GM13976 (cell line): ENCODE results near the gene FKBP1B.
"Not testable (repeated sequence)": the region's sequence is repeated elsewhere in the genome, so short reads cannot be mapped to it uniquely, and the experiment has no call there.

Experiments
- DNase-seq: peaks from one replicate; pipeline ENCODE4 v3.0.0; 2012; ENCODE audit warnings: low spot score
- in situ Hi-C: fragments of 300-500 bp; cut with MboI; formaldehyde crosslinking; loops from one replicate; pipeline ENCODE4 v1.12.0; 2022; ENCODE audit warnings: low sequenced_read_pairs, mixed read lengths, inconsistent platforms; ENCODE audit not compliant: unreplicated experiment
- TF ChIP-seq, protein P1 (sequence below): IDR thresholded peaks from 2 replicates; pipeline ENCODE4 v1.5.1; 2012; ENCODE audit warnings: borderline replicate concordance, mild to moderate bottlenecking; ENCODE audit not compliant: insufficient read depth; ENCODE audit errors: extremely low read depth, missing control alignments, control extremely low read depth

Gene FKBP1B

DNA sequence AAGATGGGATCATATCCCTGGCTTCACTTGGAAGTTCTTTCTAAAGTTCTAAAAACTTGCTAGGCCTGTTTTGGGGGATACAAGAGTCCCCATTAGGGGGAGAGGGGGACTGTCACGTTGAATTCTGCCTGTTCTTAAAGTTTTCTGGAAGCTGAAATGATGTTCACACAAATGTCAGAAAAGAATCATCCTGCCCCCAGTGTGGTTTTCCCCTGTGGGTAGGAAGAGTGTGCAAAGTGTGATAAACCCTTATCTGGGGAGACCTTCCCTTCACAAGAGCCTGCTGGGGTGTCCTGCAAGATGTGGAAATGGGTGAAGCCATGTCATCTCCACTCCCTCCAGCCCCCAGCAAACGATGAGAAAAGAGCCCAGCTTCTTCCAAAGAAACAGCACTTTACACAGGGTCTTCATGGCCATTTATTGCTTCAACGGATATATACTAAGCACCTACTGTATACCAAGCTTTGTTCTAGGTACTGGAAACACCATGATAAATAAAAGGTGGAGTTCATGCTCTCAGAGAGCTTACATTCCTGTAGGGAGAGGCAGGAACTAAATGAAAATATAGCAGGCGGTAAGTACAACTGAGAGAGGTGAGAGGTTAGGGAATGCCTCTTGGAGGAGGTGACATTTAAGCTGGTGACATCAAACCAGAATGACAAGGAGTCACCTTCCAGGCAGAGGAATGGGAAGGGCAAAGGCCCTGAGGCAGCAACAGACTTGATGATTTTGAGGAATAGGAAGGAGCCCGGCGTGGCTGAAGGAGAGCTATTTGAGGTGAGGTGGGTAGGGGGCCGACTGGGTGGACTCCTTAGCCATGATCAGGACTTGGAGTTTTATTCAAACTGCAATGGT is 38.1 kb upstream of the FKBP1B start:
- in situ Hi-C loops: no loop called here
- TF ChIP-seq, protein P1, sequence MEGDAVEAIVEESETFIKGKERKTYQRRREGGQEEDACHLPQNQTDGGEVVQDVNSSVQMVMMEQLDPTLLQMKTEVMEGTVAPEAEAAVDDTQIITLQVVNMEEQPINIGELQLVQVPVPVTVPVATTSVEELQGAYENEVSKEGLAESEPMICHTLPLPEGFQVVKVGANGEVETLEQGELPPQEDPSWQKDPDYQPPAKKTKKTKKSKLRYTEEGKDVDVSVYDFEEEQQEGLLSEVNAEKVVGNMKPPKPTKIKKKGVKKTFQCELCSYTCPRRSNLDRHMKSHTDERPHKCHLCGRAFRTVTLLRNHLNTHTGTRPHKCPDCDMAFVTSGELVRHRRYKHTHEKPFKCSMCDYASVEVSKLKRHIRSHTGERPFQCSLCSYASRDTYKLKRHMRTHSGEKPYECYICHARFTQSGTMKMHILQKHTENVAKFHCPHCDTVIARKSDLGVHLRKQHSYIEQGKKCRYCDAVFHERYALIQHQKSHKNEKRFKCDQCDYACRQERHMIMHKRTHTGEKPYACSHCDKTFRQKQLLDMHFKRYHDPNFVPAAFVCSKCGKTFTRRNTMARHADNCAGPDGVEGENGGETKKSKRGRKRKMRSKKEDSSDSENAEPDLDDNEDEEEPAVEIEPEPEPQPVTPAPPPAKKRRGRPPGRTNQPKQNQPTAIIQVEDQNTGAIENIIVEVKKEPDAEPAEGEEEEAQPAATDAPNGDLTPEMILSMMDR: no peak
- DNase-seq: no peak

DNA sequence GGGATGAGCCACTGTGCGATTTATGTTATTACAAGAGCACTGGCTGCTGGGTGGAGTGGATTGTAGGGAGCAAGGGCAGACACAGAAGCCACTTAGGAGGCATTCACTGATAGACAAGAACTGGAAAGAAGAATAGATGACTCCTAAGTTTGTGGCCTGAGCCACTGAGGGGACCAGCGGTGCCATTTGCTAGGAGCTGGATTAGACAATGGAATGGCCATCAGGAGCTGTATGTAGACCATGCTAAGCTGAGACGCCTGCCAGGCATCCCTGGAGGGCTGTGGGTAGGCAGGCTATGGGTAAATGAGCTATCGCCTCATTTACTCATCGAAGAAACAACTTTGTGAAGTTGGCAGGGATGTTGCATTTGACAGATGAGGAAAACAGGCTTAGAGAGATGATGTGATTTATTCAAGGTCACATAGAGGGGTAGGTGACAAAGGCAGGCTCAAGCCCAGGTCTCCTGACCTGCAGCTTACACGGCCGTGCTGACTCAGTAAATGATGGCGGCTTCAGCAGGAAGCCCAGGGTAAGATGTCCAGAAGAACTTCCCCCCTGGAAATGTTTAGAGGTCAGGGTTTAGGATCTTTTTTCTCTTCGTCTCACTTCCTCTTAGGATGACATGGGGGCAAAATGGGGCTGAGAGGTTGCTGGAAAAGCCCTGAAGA is 36.9 kb upstream of the FKBP1B start:
- TF ChIP-seq, protein P1: no peak
- in situ Hi-C loops: no loop called here
- DNase-seq: no peak

DNA sequence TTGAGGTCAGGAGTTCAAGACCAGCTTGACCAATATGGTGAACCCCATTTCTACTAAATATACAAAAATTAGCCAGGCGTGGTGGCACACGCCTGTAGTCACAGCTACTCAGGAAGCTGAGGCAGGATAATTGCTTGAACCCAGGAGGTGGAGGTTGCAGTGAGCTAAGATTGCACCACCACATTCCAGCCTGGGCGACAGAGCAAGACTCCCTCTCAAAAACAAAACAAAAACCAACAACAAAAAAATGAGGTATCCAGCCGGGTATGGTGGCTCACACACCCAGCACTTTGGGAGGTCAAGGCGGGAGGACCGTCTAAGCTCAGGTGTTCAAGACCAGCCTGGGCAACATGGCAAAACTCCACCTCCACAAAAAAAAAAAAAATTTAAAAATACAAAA is 34.6 kb upstream of the FKBP1B start:
- in situ Hi-C loops: not testable (repeated sequence)

DNA sequence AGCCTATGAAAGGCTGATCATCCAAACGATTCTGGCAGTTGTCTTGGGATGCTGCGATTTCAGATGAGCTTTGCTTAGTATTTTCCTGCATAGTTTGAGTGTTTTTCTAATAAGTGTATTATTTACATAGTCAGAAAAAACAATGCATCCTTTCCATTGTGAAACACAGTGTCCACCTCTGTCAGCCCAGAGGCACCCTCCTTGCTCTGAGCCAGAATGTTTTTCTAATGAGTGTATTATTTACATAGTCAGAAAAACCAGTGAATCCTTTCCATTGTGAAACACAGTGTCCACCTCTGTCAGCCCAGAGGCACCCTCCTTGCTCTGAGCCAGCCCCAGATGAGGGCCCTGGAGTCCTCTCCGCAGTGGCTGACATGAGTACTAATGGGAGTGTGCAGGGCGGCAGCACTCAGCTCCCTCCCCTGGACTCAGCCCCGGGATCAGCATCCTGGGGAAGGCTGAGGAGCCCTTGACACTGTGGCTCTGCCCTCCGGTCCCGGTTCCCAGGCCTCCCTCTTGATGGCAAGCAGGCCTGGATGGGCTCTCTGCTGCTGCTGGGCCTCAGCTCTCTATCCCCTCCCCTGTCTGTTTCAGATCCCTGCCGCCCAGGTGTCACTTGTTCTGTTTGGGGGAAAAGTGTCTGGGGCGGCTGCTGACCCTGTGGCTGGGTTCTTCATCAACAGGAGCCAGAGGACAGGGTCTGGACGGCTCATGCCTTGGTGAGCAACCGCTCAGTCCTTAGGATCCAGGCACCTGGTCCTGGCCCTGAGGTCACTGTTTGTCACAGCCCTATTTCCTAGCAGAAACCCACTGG is 33.8 kb upstream of the FKBP1B start:
- in situ Hi-C loops: no loop called here
- DNase-seq: peak; percentile 22
- TF ChIP-seq, protein P1: no peak

More for the DNA sequence above, 34.6 kb upstream of the FKBP1B start:
- DNase-seq: not testable (repeated sequence)

DNA sequence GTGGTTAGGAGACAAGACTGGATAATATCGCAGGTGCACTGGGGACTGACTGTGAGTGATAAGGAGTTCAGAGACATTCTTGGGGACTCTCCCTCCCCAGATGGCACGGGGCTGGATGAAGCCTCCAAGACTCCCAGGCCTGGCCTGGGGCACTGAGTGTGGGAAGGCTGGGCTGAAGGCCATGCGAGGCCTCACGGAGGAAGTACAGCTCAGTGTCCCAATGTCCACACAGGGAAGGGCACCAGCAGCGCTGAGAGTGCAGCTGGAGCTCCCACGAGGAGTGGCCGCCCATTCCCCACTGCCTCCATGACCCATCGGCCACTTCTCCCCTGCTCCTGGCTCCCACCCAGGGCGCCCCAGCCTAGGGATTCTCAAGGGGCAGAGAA is 33.2 kb upstream of the FKBP1B start:
- TF ChIP-seq, protein P1: no peak
- DNase-seq: peak; percentile 23

DNA sequence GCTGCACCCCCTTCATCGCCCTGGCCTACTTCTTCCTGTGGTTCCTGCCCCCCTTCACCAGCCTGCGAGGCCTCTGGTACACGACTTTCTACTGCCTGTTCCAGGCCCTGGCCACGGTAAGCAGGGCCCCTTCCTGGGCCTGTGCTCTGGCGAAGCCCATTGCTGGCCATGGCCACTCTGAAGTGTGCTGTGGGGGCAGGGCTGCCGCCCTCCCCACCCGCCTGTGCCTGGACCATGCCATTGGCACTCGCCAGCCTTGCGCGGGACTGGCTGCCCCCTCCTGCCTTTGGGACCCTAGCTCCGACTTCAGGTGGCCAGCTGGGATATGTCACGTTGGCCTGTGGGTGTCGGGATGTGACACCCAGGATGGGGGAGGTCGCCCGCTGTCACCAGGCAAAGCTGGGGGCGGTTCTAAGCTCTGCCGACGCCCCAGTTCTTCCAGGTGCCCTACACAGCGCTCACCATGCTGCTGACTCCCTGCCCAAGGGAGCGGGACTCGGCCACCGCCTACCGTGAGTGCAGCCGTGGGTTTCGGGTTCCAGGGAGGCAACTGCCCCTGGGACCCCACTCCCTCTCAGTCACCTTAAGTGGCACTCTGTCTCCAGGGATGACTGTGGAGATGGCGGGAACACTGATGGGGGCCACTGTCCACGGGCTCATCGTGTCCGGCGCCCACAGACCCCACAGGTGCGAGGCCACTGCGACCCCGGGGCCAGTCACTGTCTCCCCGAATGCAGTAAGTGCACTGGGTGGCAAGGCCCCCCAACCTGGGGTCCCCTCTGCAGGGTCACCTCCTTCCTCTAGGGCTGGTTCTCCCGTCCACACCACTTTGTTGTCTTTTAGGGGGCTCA is 32.5 kb upstream of the FKBP1B start:
- TF ChIP-seq, protein P1: no peak
- in situ Hi-C loops: no loop called here
- no peak for DNase-seq

More for the DNA sequence above, 33.2 kb upstream of the FKBP1B start:
- in situ Hi-C loops: no loop called here
